Activated B cell treated with CpG ODN at 0.5 μM for 24 hours (primary cell): ENCODE data around the gene RCAN3. TPM values are rescaled to one million over a fixed set of nuclear protein-coding genes. Genes with fewer than 3 reads are reported as not detected.
"Not testable (repeated sequence)": the region's sequence is repeated elsewhere in the genome, so short reads cannot be mapped to it uniquely, and the experiment has no call there.

Experiments
- ATAC-seq: fragments of 200-7000 bp; cut with Tn5 transposase; one replicate; pipeline ENCODE4 v1.10.0; 2021; ENCODE audit warnings: low read depth, mild to moderate bottlenecking, moderate library complexity
- CTCF ChIA-PET: fragments of 350-600 bp; sonication (Branson Sonifier 250); formaldehyde crosslinking; loops from one replicate; lab custom pipeline; 2021; ENCODE audit warnings: antibody characterized with exemption; lab: Charles Lee
- POLR2A ChIA-PET: fragments of 350-600 bp; sonication (Branson Sonifier 250); formaldehyde crosslinking; loops from one replicate; lab custom pipeline; 2021; ENCODE audit warnings: antibody characterized with exemption; lab: Charles Lee
- DNase-seq: peaks from one replicate; pipeline ENCODE4 v3.0.0; 2022
- H3K27ac Mint-ChIP-seq: one replicate; pipeline ENCODE4 v1.8.0; 2020; ENCODE audit warnings: mixed read lengths
- H3K27me3 Mint-ChIP-seq: one replicate; pipeline ENCODE4 v1.8.0; 2021; ENCODE audit warnings: mixed read lengths
- H3K36me3 Mint-ChIP-seq: one replicate; pipeline ENCODE4 v1.8.0; 2021; ENCODE audit warnings: low read depth, mixed read lengths
- H3K4me1 Mint-ChIP-seq: one replicate; pipeline ENCODE4 v1.8.0; 2021; ENCODE audit warnings: mixed read lengths
- H3K4me3 Mint-ChIP-seq: one replicate; pipeline ENCODE4 v1.8.0; 2020; ENCODE audit warnings: mild to moderate bottlenecking, mixed read lengths
- H3K9me3 Mint-ChIP-seq: one replicate; pipeline ENCODE4 v1.8.0; 2020; ENCODE audit warnings: mixed read lengths
- CTCF ChIP-seq: fragments of 200-600 bp; IDR thresholded peaks from one replicate; pipeline ENCODE4 v1.8.0; 2022; ENCODE audit warnings: antibody characterized with exemption, mild to moderate bottlenecking
- intact Hi-C: fragments of 100-400 bp; cut with micrococcal nuclease; formaldehyde crosslinking; loops from one replicate; pipeline ENCODE4 v1.15.1; 2024
- total RNA-seq: library from RNA; stranded (reverse); gene quantifications from 2 replicates; pipeline ENCODE4 v1.2.3, GENCODE V29; 2022

Gene RCAN3
- total RNA-seq, 1 donor from 2014 or later: 23.6 TPM

GRCh38 chr1:24459551-24460266 is 42.9 kb upstream of the RCAN3 start:
- no peak overlapping the region for H3K27ac Mint-ChIP-seq
- H3K4me3 Mint-ChIP-seq: no peak overlapping the region
- intact Hi-C loops: no loop called here
- H3K36me3 Mint-ChIP-seq: peaks cover 85% of the 10 kb centered on the region
- no peak for DNase-seq
- TF ChIP-seq CTCF: no peak
- H3K9me3 Mint-ChIP-seq: no peaks in the 10 kb centered on the region
- no peaks in the 10 kb centered on the region for H3K27me3 Mint-ChIP-seq
- ATAC-seq: no peak
- no peaks in the 10 kb centered on the region for H3K4me1 Mint-ChIP-seq
- POLR2A ChIA-PET: interaction anchor here (0.6 kb wide), 1 partner anchor 37 kb away, joined by 4 read pairs; no protein-coding TSS in a partner anchor
- CTCF ChIA-PET: no interaction called here

DNA sequence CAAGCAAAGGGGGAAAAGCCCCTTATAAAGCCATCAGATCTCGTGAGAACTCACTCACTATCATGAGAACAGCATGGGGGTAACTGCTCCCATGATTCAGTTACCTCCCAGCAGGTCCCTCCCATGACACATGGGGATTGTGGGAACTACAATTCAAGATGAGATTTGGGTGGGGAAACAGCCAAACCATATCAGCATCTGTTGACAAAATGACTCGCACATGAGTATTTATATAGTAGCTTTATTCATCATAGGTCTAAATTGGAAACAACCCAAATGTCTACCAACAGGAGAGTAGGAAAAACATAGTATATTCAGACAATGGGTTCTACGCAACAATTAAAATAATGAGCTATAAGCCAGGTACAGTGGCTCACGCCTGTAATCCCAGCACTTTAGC is 40.5 kb upstream of the RCAN3 start:
- intact Hi-C loops, H3K4me1 Mint-ChIP-seq, H3K9me3 Mint-ChIP-seq, H3K27ac Mint-ChIP-seq, H3K27me3 Mint-ChIP-seq, H3K4me3 Mint-ChIP-seq, ATAC-seq, CTCF ChIA-PET, DNase-seq: not testable (repeated sequence)
- POLR2A ChIA-PET: interaction anchor here (0.5 kb wide), 1 partner anchor 1006 kb away, joined by 4 read pairs; no protein-coding TSS in a partner anchor
- peaks cover 83% of the 10 kb centered on the region for H3K36me3 Mint-ChIP-seq

DNA sequence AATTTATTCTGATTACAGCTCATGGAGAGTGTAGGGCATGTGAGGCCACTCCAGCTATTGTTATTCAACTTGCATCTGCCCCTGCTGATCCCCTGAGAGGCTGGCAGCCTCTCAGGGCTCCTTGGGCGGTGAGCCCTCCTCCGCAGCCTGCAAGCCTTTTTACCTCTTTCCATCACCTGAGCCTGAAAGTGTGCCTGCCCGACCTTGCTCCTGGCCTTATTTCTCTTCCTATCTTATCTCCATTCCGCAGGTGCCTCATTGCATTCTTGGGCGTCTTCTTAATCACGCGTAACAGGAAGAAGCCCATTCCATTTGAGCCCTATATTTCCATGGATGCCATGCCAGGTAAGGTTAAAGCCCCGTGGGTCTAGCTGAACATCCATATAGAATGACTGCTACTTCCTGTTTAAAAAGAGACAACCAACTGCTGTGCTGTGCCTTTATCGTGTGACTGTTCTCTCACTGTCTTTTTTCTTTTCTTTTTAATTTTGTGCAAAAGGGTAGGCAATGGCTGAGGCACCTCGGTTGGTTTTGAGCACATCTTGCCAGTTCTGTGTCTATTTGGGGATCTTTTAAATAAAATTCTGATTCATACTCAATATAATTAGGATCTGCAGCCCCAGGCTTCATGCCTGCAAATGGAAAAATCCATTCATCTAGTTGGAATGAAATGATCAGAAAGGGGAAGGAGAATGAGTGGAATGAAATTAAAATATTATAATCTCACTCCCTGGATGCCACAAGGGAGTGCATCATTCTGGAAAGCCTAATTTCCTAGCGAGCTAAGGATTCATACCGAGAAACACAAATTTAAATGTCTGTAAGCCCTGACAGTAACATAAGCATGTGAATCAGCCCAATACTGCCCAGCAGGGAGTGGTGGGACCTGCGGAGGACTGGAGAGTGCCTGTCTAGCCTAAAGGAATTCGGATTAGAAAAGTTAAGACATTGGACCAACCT is 38.6 kb upstream of the RCAN3 start:
- intact Hi-C loops: no loop called here
- H3K9me3 Mint-ChIP-seq: no peaks in the 10 kb centered on the region
- H3K4me1 Mint-ChIP-seq: peaks cover 5% of the 10 kb centered on the region
- TF ChIP-seq CTCF: no peak
- peaks cover 77% of the 10 kb centered on the region for H3K36me3 Mint-ChIP-seq
- POLR2A ChIA-PET: no interaction called here
- no peaks in the 10 kb centered on the region for H3K27me3 Mint-ChIP-seq
- H3K4me3 Mint-ChIP-seq: no peak overlapping the region
- H3K27ac Mint-ChIP-seq: no peak overlapping the region
- ATAC-seq: no peak
- CTCF ChIA-PET: no interaction called here
- DNase-seq: no peak

DNA sequence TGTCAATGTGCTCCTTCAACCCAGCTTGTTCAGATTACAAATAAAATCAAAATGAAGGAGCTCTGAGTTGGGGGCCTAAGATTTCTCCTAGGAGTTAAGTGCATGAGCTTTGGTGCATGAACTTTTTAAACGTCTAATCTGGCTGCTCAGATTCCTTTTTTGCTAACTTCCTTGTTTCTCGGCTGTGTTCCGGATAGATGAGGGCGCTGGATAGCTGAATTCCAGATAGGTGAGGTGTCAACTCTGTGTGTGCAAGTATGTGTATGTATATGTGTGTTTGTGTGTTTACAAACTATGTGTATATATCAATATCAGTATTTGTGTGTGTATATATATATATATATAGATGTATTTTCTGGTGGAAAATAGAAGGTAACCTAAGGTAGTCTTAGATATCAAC is 37.5 kb upstream of the RCAN3 start:
- DNase-seq: no peak
- no peak for TF ChIP-seq CTCF
- H3K4me1 Mint-ChIP-seq: peaks cover 5% of the 10 kb centered on the region
- H3K27me3 Mint-ChIP-seq: no peaks in the 10 kb centered on the region
- no peaks in the 10 kb centered on the region for H3K9me3 Mint-ChIP-seq
- CTCF ChIA-PET: interaction anchor here (0.6 to 3.3 kb wide), 2 partner anchors 16 to 122 kb away, joined by 3 to 13 read pairs; no protein-coding TSS in a partner anchor
- no peak overlapping the region for H3K4me3 Mint-ChIP-seq
- intact Hi-C loops: no loop called here
- H3K27ac Mint-ChIP-seq: no peak overlapping the region
- peaks cover 76% of the 10 kb centered on the region for H3K36me3 Mint-ChIP-seq
- no peak for ATAC-seq
- POLR2A ChIA-PET: no interaction called here

DNA sequence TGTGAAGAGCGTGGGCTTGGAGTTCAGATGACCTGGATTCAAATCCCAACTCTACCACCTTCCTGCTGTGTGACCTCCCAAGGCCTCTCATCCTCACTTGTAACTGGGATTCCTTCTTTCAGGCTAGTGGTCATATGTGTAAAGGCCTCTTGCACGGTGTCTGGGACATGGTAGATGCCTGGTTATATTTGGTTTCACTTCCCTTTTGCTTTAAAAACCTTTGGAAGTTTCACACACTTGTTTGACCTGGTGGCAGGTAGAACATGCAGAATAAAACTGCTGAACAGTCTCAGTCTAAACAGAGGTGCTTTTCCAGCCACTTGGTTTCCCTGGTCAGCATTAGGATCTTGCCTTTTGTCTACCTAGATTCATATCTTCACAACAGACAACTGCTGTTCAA is 37.0 kb upstream of the RCAN3 start:
- peaks cover 72% of the 10 kb centered on the region for H3K36me3 Mint-ChIP-seq
- H3K27me3 Mint-ChIP-seq: no peaks in the 10 kb centered on the region
- no peak for DNase-seq
- ChIA-PET CTCF (interaction anchor here (0.6 to 3.3 kb wide), 2 partner anchors 16 to 122 kb away, joined by 3 to 13 read pairs; no protein-coding TSS in a partner anchor), POLR2A (no interaction called here)
- no peak for ATAC-seq
- no peak for TF ChIP-seq CTCF
- no peak overlapping the region for H3K27ac Mint-ChIP-seq
- peaks cover 5% of the 10 kb centered on the region for H3K4me1 Mint-ChIP-seq
- H3K4me3 Mint-ChIP-seq: no peak overlapping the region
- intact Hi-C loops: no loop called here
- no peaks in the 10 kb centered on the region for H3K9me3 Mint-ChIP-seq
